GM12873 (cell line): ENCODE measurements around the gene ANKRD17.

ENCODE experiments used
- CTCF ChIP-seq: IDR thresholded peaks from 2 replicates; pipeline ENCODE4 v1.5.1; 2012; ENCODE audit warnings: low read depth, mild to moderate bottlenecking, moderate library complexity, low read length, control low read depth; ENCODE audit not compliant: insufficient read depth; ENCODE audit errors: missing control alignments

Gene ANKRD17

GRCh38 chr4:73099143-73099542 is 159.5 kb downstream of the ANKRD17 start:
- no peak for TF ChIP-seq CTCF

- no peak for TF ChIP-seq CTCF
Measured at GRCh38 chr4:73098713-73099112, 159.9 kb downstream of the ANKRD17 start.

GRCh38 chr4:73098016-73098415 is 160.6 kb downstream of the ANKRD17 start:
- no peak for TF ChIP-seq CTCF

- no peak for TF ChIP-seq CTCF
Measured at GRCh38 chr4:73092868-73093267, 165.7 kb downstream of the ANKRD17 start.

- TF ChIP-seq CTCF: no peak
Measured at GRCh38 chr4:73090738-73091137, 167.9 kb downstream of the ANKRD17 start.

GRCh38 chr4:73087871-73088270 is 170.7 kb downstream of the ANKRD17 start:
- TF ChIP-seq CTCF: no peak

GRCh38 chr4:73086095-73086868 is 172.3 kb downstream of the ANKRD17 start:
- TF ChIP-seq CTCF: no peak
